OCI-LY1 (cell line): ENCODE measurements around the gene SLC25A17.

Experiments used
- H2AFZ ChIP-seq: fragments of 200-600 bp; sonication (generic), shearing (Covaris generic); 2 replicates; pipeline ENCODE4 v1.6.0; 2014; ENCODE audit warnings: antibody characterized with exemption, mild to moderate bottlenecking, low read length
- H3F3A ChIP-seq: fragments of 200-600 bp; sonication (generic), shearing (Covaris generic); 2 replicates; pipeline ENCODE4 v1.6.0; 2014; ENCODE audit warnings: mild to moderate bottlenecking, antibody characterized with exemption, low read length, moderate library complexity; ENCODE audit not compliant: insufficient read depth
- H3K27ac ChIP-seq: fragments of 200-600 bp; sonication (generic); 2 replicates; pipeline ENCODE4 v1.5.1; 2014; ENCODE audit warnings: low read length, mixed run types, mild to moderate bottlenecking, low read depth; ENCODE audit not compliant: poor library complexity, severe bottlenecking
- H3K27me3 ChIP-seq: fragments of 200-600 bp; sonication (generic); 2 replicates; pipeline ENCODE4 v1.6.0; 2014; ENCODE audit warnings: antibody characterized with exemption, mild to moderate bottlenecking, low read length, moderate library complexity; ENCODE audit not compliant: insufficient read depth
- H3K36me3 ChIP-seq: fragments of 200-600 bp; sonication (generic); 2 replicates; pipeline ENCODE4 v1.6.1; 2014; ENCODE audit warnings: mild to moderate bottlenecking, antibody characterized with exemption, low read length, moderate library complexity, mixed read lengths; ENCODE audit not compliant: insufficient read depth
- H3K4me1 ChIP-seq: fragments of 200-600 bp; sonication (generic); 2 replicates; pipeline ENCODE4 v1.5.1; 2014; ENCODE audit warnings: mild to moderate bottlenecking, low read length, moderate library complexity; ENCODE audit not compliant: insufficient read depth, severe bottlenecking
- H3K4me2 ChIP-seq: fragments of 200-600 bp; sonication (generic), shearing (Covaris generic); 2 replicates; pipeline ENCODE4 v1.6.1; 2014; ENCODE audit warnings: low read length
- H3K4me3 ChIP-seq: fragments of 200-600 bp; sonication (generic); 2 replicates; pipeline ENCODE4 v1.5.1; 2014; ENCODE audit warnings: low read length, low read depth, mild to moderate bottlenecking, mixed read lengths; ENCODE audit not compliant: poor library complexity, severe bottlenecking
- H3K79me2 ChIP-seq: fragments of 200-600 bp; shearing (Covaris generic); 2 replicates; pipeline ENCODE4 v1.6.1; 2016; ENCODE audit warnings: mixed run types, low read length, mixed read lengths; ENCODE audit not compliant: insufficient read depth
- H3K9ac ChIP-seq: fragments of 200-600 bp; sonication (generic), shearing (Covaris generic); 2 replicates; pipeline ENCODE4 v1.6.1; 2014; ENCODE audit warnings: mild to moderate bottlenecking, low read length, mixed read lengths
- H3K9me2 ChIP-seq: fragments of 200-600 bp; sonication (generic), shearing (Covaris generic); 2 replicates; pipeline ENCODE4 v1.6.1; 2014; ENCODE audit warnings: low read depth, mild to moderate bottlenecking, low read length, mixed read lengths
- H3K9me3 ChIP-seq: fragments of 200-600 bp; shearing (Covaris generic); 2 replicates; pipeline ENCODE4 v1.6.1; 2014; ENCODE audit warnings: low read length, mixed read lengths
- H4K20me1 ChIP-seq: fragments of 200-600 bp; sonication (generic), shearing (Covaris generic); 2 replicates; pipeline ENCODE4 v1.6.0; 2016; ENCODE audit warnings: mild to moderate bottlenecking, low read length; ENCODE audit not compliant: insufficient read depth
- CTCF ChIP-seq: fragments of 200-600 bp; sonication (generic), shearing (Covaris generic); IDR thresholded peaks from 2 replicates; pipeline ENCODE4 v1.5.1; 2017; ENCODE audit warnings: mild to moderate bottlenecking, antibody characterized with exemption, low read length, moderate library complexity, mixed read lengths
- EZH2 ChIP-seq: fragments of 200-600 bp; sonication (generic), shearing (Covaris generic); IDR thresholded peaks from 2 replicates; pipeline ENCODE4 v1.8.0; 2017; ENCODE audit warnings: borderline replicate concordance, mixed run types, mild to moderate bottlenecking, antibody characterized with exemption, low read length, moderate library complexity, mixed read lengths

The SLC25A17 gene

GRCh38 chr22:40733919-40734318 lies 85.2 kb downstream of the SLC25A17 start:
- Histone ChIP-seq H2AFZ (no peak overlapping the region), H4K20me1 (no peaks in the 10 kb centered on the region), H3K9me3 (no peaks in the 10 kb centered on the region), H3K27me3 (no peaks in the 10 kb centered on the region), H3K4me1 (peaks cover 17% of the 10 kb centered on the region), H3F3A (no peaks in the 10 kb centered on the region), H3K27ac (no peak overlapping the region), H3K4me2 (no peak overlapping the region), H3K79me2 (no peaks in the 10 kb centered on the region), H3K4me3 (no peak overlapping the region), H3K9ac (no peak overlapping the region), H3K36me3 (no peaks in the 10 kb centered on the region), H3K9me2 (no peaks in the 10 kb centered on the region)
- TF ChIP-seq EZH2 (no peak), CTCF (no peak)

- Histone ChIP-seq H3K9ac (no peak overlapping the region), H3K36me3 (no peaks in the 10 kb centered on the region), H3K27me3 (no peaks in the 10 kb centered on the region), H3K9me3 (no peaks in the 10 kb centered on the region), H3K9me2 (no peaks in the 10 kb centered on the region), H3K27ac (no peak overlapping the region), H3K79me2 (no peaks in the 10 kb centered on the region), H3K4me2 (no peak overlapping the region), H3F3A (no peaks in the 10 kb centered on the region), H2AFZ (no peak overlapping the region), H3K4me1 (peaks cover 17% of the 10 kb centered on the region), H3K4me3 (no peak overlapping the region), H4K20me1 (no peaks in the 10 kb centered on the region)
- TF ChIP-seq EZH2, result no peak
- no peak for TF ChIP-seq CTCF
Observed at GRCh38 chr22:40732999-40733292, 86.2 kb downstream of the SLC25A17 start.

GRCh38 chr22:40729284-40729683 lies 89.9 kb downstream of the SLC25A17 start:
- Histone ChIP-seq H3K9me3 (no peaks in the 10 kb centered on the region), H3F3A (no peaks in the 10 kb centered on the region), H3K4me3 (no peak overlapping the region), H2AFZ (no peak overlapping the region), H3K9ac (no peak overlapping the region), H4K20me1 (no peaks in the 10 kb centered on the region), H3K36me3 (no peaks in the 10 kb centered on the region), H3K4me1 (peaks cover 9% of the 10 kb centered on the region), H3K79me2 (no peaks in the 10 kb centered on the region), H3K4me2 (no peak overlapping the region), H3K27ac (no peak overlapping the region), H3K27me3 (no peaks in the 10 kb centered on the region), H3K9me2 (no peaks in the 10 kb centered on the region)
- TF ChIP-seq CTCF, result no peak
- TF ChIP-seq EZH2, result no peak
